H1 (cell line): Measurements from ENCODE around the gene FIBIN. TPM values are rescaled to one million over a fixed set of nuclear protein-coding genes. Genes with fewer than 3 reads are reported as not detected.

Experiments used
- BACH1 ChIP-seq: IDR thresholded peaks from 2 replicates; pipeline ENCODE4 v1.6.1; 2012; ENCODE audit warnings: low read length, improper control_type of control experiment
- EGR1 ChIP-seq: IDR thresholded peaks from 2 replicates; pipeline ENCODE4 v1.6.1; 2011; ENCODE audit warnings: low read depth, low read length, borderline replicate concordance
- HDAC6 ChIP-seq: IDR thresholded peaks from one replicate; pipeline ENCODE4 v1.7.1; 2012; ENCODE audit warnings: low read depth, mild to moderate bottlenecking, inconsistent platforms, low read length, moderate library complexity
- MAX ChIP-seq: IDR thresholded peaks from 2 replicates; pipeline ENCODE4 v1.6.1; 2012; ENCODE audit warnings: inconsistent platforms
- POLR2AphosphoS5 ChIP-seq: IDR thresholded peaks from 2 replicates; pipeline ENCODE4 v1.6.1; 2011; ENCODE audit warnings: low read depth, low read length
- SP1 ChIP-seq: IDR thresholded peaks from 2 replicates; pipeline ENCODE4 v1.6.1; 2011; ENCODE audit warnings: low read depth, low read length
- TAF7 ChIP-seq: optimal IDR thresholded peaks from 2 replicates; pipeline ENCODE3; 2011; ENCODE audit warnings: low read depth, mild to moderate bottlenecking, inconsistent platforms, low read length, moderate library complexity, borderline replicate concordance
- polyA plus RNA-seq, 7 experiments: library from polyadenylated mRNA; depleted of rRNA in 3 of 7; stranded (reverse) in 5 of 7; unstranded in 2 of 7; fragments of >200 nt in 5 of 7; fragments of 200-250 nt in 2 of 7; gene quantifications; 1 replicate in 5 of 7; 2 replicates in 1 of 7; 4 replicates in 1 of 7; pipeline versions ENCODE4 v1.2.1 to v1.2.3, GENCODE V29; 2011 to 2013; ENCODE audit warnings: missing spikeins in 2 of 7, mixed read lengths in 2 of 7
- total RNA-seq: library from RNA; stranded (reverse); fragmentation: NEBNext Ultra II Directional; extraction: Animal tissue kit (Norgen Biotek cat#: 25700); gene quantifications from 2 replicates; pipeline ENCODE4 v1.2.1, GENCODE V29; 2021

The FIBIN gene
- total and polyA plus RNA-seq, 2 of the 8 experiments (the other 6 are each of a cell fraction or from before 2014, with no cell fraction given): 0.38 to 0.45 TPM

DNA sequence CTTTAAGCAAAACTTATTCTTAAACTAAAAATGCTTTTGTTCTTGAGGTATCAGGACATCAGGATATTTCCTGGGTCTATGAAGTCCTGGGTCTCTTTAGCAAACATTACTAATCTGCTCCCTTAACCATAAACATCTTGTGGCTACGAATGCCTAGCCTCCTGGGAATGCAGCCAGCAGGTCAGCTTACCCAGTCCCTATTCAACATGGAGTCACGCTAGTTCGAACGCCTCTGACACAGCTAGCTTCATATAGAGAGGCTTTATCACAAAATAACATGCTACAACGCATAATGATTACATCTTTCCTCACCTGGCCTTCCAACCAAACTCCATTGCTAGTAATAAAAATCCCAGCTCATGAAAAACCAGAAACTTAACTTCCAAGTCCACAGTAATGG, 17.5 kb upstream of the FIBIN start (continued):
- TF ChIP-seq SP1 (no peak), POLR2AphosphoS5 (no peak), TAF7 (no peak), HDAC6 (no peak), MAX (no peak), EGR1 (no peak), BACH1 (no peak)
